ENCODE results near the gene PNLDC1.
"Not testable (repeated sequence)": the region's sequence is repeated elsewhere in the genome, so short reads cannot be mapped to it uniquely, and the experiment has no call there.

PNLDC1 gene

GRCh38 chr6:159819932-159820640 lies 20.0 kb downstream of the PNLDC1 start:
- no peak for DNase-seq (ENCODE audit: low read depth in 2 of 2)

- no peak for DNase-seq (ENCODE audit: low read depth in 2 of 2)
These were observed 21.0 kb downstream of the PNLDC1 start for GRCh38 chr6:159821122-159821521.

- no peak for DNase-seq (ENCODE audit: low read depth in 2 of 2)
These were observed 21.6 kb downstream of the PNLDC1 start for GRCh38 chr6:159821726-159822125.

GRCh38 chr6:159823953-159824352 lies 23.9 kb downstream of the PNLDC1 start:
- no peak for DNase-seq (ENCODE audit: low read depth in 2 of 2)

- not testable (repeated sequence) for DNase-seq (ENCODE audit: low read depth in 2 of 2)
These were observed 24.6 kb downstream of the PNLDC1 start for GRCh38 chr6:159824690-159825089.

- DNase-seq (ENCODE audit: low read depth in 2 of 2): no peak
These were observed 25.9 kb downstream of the PNLDC1 start for GRCh38 chr6:159826004-159826403.

- no peak for DNase-seq (ENCODE audit: low read depth in 2 of 2)
These were observed 27.0 kb downstream of the PNLDC1 start for GRCh38 chr6:159826968-159827647.

GRCh38 chr6:159828074-159828473 lies 28.0 kb downstream of the PNLDC1 start:
- DNase-seq (ENCODE audit: low read depth in 2 of 2): no peak

- no peak for DNase-seq (ENCODE audit: low read depth in 2 of 2)
These were observed 29.4 kb downstream of the PNLDC1 start for GRCh38 chr6:159829526-159829925.

GRCh38 chr6:159830501-159831372 lies 30.7 kb downstream of the PNLDC1 start:
- DNase-seq (ENCODE audit: low read depth in 2 of 2): no peak

- no peak for DNase-seq (ENCODE audit: low read depth in 2 of 2)
These were observed 31.2 kb downstream of the PNLDC1 start for GRCh38 chr6:159831373-159831679.

GRCh38 chr6:159832946-159833345 lies 32.9 kb downstream of the PNLDC1 start:
- no peak for DNase-seq (ENCODE audit: low read depth in 2 of 2)

GRCh38 chr6:159833556-159833955 lies 33.5 kb downstream of the PNLDC1 start:
- no peak for DNase-seq (ENCODE audit: low read depth in 2 of 2)

- no peak for DNase-seq (ENCODE audit: low read depth in 2 of 2)
These were observed 34.0 kb downstream of the PNLDC1 start for GRCh38 chr6:159833997-159834603.

- no peak for DNase-seq (ENCODE audit: low read depth in 2 of 2)
These were observed 36.8 kb downstream of the PNLDC1 start for GRCh38 chr6:159836718-159837490.

GRCh38 chr6:159837511-159837910 lies 37.4 kb downstream of the PNLDC1 start:
- no peak for DNase-seq (ENCODE audit: low read depth in 2 of 2)

GRCh38 chr6:159838020-159838744 lies 38.1 kb downstream of the PNLDC1 start:
- DNase-seq (ENCODE audit: low read depth in 2 of 2): no peak

GRCh38 chr6:159842035-159842434 lies 42.0 kb downstream of the PNLDC1 start:
- no peak for DNase-seq (ENCODE audit: low read depth in 2 of 2)

GRCh38 chr6:159844737-159845645 lies 44.9 kb downstream of the PNLDC1 start:
- DNase-seq (ENCODE audit: low read depth in 2 of 2): no peak

- not testable (repeated sequence) for DNase-seq (ENCODE audit: low read depth in 2 of 2)
These were observed 48.5 kb downstream of the PNLDC1 start for GRCh38 chr6:159848552-159848951.

All from activated CD8-positive, alpha-beta memory T cell treated with anti-CD3 and anti-CD28 coated beads for 4 hours (primary cell).